GM21381 (cell line): ENCODE results near the gene KDM8.

Experiments used
- ATAC-seq: cut with Tn5 transposase; IDR thresholded peaks from one replicate; pipeline ENCODE4 v1.9.1; 2021; ENCODE audit warnings: mild to moderate bottlenecking, moderate library complexity; ENCODE audit not compliant: unreplicated experiment

Gene KDM8

DNA sequence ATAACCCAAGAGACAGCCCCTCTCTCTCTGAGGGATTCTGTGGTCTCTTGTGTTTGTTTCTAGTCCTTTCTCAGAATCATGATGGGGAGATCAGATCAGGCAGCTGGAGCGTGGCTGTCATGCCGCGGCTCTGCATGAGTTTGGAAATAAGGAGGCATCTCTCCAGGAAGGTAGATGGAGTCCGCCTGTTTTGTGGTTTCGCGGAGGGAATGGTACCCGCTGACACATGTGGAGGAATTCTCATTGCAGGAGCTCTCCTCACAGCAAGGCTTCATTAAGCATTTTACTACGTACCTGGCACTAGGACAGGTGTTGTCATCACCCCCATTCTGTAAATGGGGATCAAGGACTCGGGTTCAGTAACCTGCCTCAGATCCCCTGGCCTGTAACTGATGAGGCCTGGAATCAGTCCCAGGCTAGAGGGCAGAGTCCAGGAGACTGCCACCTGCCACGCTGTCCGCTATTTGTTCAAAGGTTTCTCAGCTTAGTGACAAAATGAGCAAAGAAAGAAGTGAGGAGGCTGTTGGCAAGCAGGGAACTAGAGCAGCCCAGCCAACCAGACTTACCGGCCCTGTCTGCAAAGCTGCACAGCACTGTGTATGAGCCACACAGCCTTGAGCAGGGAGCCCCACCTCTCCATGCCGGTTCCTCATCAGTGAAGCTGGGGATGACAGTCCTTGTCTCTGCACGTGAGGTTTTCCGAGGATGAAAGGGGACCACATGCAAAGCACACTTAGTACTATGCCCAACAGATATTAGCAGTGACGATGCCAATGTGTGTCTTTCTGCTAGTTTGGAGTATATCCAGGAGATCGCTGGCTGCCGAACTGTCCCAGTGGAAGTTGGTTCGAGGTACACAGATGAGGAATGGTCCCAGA lies 11.0 kb downstream of the KDM8 start:
- ATAC-seq: no peak

GRCh38 chr16:27215660-27216059 lies 12.3 kb downstream of the KDM8 start:
- no peak for ATAC-seq

GRCh38 chr16:27216297-27216885 lies 13.1 kb downstream of the KDM8 start:
- ATAC-seq: no peak

GRCh38 chr16:27217256-27217655 lies 13.9 kb downstream of the KDM8 start:
- ATAC-seq: no peak

DNA sequence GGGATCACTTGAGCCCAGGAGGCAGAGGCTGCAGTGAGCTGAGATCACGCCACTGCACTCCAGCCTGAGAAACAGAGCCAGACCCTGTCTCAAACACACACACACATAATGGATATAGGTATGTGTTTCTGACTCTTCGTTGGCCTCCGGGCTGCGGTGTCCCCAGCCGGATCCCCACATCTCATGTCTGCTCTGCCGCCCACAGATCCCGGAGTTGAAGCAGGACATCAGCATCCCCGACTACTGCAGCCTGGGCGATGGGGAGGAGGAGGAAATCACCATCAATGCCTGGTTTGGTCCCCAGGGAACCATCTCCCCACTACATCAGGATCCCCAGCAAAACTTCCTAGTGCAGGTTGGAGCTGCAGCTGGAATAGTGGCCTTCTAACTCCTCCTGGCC lies 15.4 kb downstream of the KDM8 start:
- no peak for ATAC-seq

DNA sequence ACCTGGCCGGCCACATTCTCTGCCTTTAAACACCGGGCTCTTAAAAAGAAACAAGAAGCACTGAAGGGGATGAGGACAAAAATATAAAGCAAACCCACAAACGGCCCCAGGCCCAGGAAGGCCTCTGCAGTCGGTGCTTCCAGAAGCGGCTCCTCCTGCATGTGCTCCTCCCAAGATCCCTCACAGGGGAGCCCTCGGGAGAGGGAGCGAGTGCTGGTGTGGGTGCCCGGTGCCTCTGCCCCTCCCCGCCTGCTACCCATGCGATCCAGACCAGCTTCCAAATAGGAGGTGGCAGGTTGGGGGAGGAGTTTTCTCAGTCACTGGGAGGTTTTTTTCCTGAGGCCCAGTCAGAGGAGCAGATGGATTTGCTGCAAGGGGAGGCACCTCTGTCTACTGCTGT lies 15.8 kb downstream of the KDM8 start:
- no peak for ATAC-seq

- ATAC-seq: no peak
Observed at GRCh38 chr16:27220120-27220519, 16.8 kb downstream of the KDM8 start.

DNA sequence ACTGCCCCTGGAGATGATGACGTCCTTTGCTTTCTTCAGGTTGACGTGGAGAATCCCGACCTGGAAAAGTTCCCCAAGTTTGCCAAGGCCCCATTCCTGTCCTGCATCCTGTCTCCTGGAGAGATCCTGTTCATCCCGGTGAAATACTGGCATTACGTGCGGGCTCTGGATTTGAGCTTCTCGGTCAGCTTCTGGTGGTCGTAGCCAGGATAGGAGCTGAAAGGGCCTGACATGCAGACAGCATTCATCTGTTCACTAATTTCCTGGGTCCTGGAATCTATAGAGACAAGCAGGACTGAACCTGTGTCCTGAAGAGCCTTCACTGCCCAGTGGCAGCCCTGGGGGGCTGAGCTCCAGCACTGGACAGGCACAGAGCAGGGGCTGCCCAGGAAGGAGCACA lies 17.2 kb downstream of the KDM8 start:
- no peak for ATAC-seq

GRCh38 chr16:27220991-27221390 lies 17.7 kb downstream of the KDM8 start:
- ATAC-seq: no peak

DNA sequence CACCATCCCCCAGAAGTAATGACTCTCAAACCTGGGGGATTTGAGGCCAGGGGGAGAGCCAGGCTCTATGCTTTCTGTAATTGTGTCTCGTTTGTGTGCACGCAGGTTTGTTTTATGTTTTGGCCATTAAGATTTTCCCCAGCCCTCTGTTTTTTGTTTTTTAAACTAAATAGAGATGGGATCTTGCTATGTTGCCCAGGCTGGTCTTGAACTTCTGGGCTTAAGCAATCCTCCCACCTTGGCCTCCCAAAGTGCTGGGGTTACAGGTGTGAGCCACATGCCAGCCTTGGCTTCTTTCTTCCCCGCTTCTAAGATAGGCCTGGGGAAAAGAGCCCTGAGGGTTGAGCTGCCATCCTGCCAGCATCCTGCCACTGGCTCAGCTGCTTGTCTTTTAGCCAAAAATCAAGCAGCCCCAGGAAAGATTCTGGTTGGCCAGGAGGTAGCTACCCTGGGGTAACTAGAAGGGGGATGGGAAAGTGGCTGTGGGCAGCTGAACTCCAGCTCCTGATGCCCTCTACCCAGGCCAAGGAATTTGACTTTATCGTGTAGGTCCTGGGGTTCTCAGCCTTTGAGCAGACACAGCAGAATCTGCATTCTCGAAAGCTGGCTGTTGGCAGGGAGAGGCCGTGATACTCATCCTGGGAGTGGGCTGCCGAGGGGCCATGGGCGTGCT lies 18.4 kb downstream of the KDM8 start:
- ATAC-seq: no peak

- no peak for ATAC-seq
Observed at GRCh38 chr16:27222249-27223225, 19.2 kb downstream of the KDM8 start.

DNA sequence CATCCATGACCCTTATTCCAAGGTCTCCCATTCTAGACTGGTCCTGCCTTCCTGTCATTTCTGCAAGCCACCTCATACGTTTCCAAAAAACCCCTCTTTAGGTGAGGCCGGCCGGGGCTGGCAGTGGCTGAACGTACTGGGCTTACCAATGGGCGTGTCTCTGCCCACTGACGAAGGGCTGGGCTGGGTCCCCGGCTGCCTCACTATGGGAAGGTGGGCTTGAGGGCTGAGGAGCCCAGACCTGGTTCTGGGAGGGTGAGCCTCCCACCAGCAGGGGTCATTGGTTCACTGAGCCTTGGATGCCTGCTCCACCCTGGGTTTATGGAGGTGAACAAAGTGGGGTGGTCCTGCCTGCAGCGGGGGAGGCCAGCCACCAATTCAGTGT lies 19.9 kb downstream of the KDM8 start:
- ATAC-seq: no peak

DNA sequence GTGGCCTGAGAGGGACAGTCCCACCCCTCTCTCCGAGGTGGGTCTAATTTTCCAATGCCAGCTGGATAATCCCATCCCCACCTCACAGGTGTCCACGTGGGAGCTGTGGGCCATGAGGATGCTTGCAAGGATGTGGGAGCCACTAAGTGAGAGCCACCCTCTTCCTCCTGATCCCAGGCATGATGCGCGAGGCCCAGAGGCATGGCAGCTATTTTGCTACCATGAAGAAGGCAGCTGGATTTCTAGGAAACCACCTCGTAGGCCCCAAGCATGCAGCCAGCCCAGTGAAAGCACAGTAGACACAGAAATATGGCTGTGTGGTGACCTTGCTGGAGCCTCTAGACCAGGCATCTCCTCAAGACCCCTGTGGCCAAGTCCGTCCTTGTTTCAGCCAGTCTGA lies 20.4 kb downstream of the KDM8 start:
- no peak for ATAC-seq

- no peak for ATAC-seq
Observed at GRCh38 chr16:27224271-27224737, 21.0 kb downstream of the KDM8 start.

DNA sequence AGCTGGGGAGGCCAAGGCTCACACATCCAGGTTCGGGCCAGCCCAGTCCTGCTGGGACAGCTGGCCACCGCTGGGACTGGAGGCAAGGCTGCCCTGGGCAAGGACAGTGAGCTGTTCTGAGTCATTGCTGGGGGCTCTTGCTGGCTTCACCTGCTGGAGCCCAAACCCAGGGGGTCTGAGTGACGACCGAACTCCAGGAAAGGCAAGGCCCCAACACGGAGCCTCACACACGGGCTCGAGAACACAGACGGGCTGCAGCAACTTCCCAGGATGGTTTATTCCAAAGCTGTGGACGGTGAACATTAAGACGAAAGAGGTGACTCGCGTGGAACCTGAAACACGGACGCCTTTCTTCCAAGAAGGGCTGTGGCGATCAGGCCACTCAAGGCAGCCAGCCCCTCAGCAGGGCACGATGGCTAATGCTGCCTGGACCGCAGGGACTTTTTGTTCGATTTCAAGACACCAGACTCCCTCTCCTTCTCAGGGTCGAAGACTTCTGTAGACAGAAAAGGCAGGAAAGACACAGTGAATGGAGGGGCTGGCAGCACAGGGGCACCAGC lies 21.5 kb downstream of the KDM8 start:
- ATAC-seq: no peak

DNA sequence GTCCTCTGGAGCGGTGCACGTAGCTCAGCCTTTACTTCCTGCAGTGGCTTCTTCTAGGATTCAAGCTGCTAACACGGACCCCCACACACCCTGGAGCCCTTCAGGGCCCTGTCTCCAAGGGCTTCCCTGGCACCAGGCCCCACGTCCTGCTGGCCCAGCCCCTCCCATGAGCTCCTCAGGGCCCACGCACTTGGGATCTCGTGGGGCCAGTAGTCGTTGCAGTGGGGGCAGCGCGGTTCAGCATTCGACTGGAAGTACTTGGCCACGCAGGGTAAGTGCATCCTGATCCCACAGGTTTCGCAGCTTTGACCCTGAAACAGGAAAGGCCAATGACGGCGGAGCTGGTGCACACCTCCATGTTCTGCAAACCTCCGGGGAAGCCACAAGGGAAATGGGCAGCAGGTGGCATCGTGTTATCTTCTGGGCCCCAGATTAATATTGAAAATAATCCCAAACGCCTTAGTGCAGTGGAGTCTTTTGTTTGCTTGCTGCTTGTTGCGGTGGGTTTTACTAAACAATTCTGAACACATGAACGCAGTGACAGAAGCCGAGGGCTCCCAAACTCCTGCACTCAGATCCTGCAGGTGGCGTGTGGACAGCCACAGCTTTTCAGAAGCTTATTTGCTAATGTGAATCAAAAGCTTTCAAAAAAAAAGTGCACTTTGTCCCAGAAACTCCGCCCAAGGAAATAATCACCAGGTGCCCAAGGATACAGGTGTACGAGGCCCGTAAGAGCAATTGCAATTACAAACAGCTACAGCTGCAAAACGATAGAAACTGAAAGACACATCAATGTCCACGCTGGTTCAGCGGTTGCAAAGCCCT lies 22.4 kb downstream of the KDM8 start:
- ATAC-seq: no peak

GRCh38 chr16:27226476-27226875 lies 23.1 kb downstream of the KDM8 start:
- ATAC-seq: no peak

DNA sequence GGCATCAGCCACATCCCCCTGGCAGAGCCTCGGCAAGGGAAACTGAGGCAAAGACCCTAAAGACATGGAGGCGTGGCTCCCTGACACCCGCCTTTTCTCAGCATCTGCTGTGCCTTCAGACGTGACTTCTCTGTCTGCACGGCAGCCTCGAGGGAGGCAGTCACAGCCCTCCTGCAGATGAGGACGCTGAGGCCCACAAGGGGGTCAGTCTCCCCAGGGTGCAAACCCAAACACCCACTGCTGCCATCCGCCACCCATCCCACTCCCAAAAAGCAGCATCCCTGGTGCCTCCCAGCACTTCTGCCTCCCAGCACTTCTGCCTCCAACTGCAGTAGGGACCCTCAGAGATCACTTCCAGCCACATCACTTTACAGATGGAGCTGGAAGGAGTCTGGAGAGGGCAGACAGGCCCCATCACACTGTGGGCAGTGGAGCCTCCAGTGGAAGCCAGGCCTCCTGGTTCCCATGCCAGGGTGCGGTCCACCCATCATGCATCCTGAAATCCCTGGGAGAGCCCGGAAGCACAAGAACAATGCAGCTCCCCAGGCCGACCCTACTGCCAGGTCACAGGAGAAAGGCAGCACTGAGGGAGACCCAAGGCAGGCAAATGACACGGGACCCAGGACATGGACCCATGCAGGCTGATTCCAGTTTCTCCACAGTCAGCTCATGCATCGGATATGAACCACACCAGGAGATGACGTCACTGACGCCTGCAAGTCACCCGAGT lies 23.8 kb downstream of the KDM8 start:
- no peak for ATAC-seq

DNA sequence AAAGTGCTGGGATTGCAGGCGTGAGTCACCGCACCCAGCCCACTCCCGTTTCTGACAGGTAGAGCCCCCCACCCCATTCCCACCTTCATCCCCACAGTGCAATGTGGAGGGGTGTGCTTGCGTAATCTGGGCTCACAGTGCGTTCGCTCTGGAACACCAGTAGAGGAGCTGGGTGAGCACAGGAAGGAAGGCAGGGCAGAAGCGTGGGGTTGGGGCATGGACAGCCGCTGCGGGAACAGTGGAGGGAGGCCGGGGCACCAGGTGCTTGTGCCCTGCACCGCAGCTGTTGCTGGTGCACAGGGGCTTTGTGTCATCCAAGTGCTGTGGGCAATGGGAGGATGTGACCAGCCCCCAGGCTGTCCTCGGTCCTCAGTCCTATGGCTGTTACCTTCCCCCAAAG lies 24.7 kb downstream of the KDM8 start:
- ATAC-seq: no peak
